AG09309 (cell line): Measurements from ENCODE around the gene YBX2.

Experiments
- DNase-seq: peaks from one replicate; pipeline ENCODE4 v3.0.0-alpha.2; 2010; ENCODE audit warnings: low read depth
- H3K4me3 ChIP-seq: 2 replicates; pipeline ENCODE4 v1.5.1; 2011; ENCODE audit warnings: mild to moderate bottlenecking, low read depth, low read length, moderate library complexity; ENCODE audit not compliant: control insufficient read depth
- CTCF ChIP-seq: IDR thresholded peaks from 2 replicates; pipeline ENCODE4 v1.5.1; 2011; ENCODE audit warnings: mild to moderate bottlenecking, low read depth, low read length, inconsistent platforms; ENCODE audit not compliant: insufficient read depth, control insufficient read depth; ENCODE audit errors: missing control alignments

Gene YBX2

GRCh38 chr17:7309628-7310027 lies 15.2 kb upstream of the YBX2 start:
- TF ChIP-seq CTCF, result no peak
- DNase-seq, result no peak
- peak overlapping the region; percentile 68; the same call in 1 of the 2 replicates for H3K4me3 ChIP-seq

GRCh38 chr17:7308625-7309433 lies 14.4 kb upstream of the YBX2 start:
- no peak for DNase-seq
- TF ChIP-seq CTCF, result no peak
- H3K4me3 ChIP-seq, result peak overlapping the region; percentile 68

GRCh38 chr17:7307686-7308624 lies 13.5 kb upstream of the YBX2 start:
- H3K4me3 ChIP-seq, result peak overlapping the region; percentile 68
- peak; percentile 4 for TF ChIP-seq CTCF
- no peak for DNase-seq

- no peak for TF ChIP-seq CTCF
- peak within 1 kb of the TSS; percentile 68 for H3K4me3 ChIP-seq
- DNase-seq, result peak; percentile 100
Observed at GRCh38 chr17:7306911-7307685, 12.7 kb upstream of the YBX2 start, which contains the start of gene EIF5A. Gene EIF5A (plus strand): TSS chr17:7307628. CDS start chr17:7309636, 2,008 bp downstream.

GRCh38 chr17:7304179-7304578 lies 9.7 kb upstream of the YBX2 start:
- no peak for DNase-seq
- no peak overlapping the region for H3K4me3 ChIP-seq
- no peak for TF ChIP-seq CTCF

- no peak overlapping the region; the same call in 1 of the 2 replicates for H3K4me3 ChIP-seq
- DNase-seq, result no peak
- peak; percentile 79 for TF ChIP-seq CTCF
Observed at GRCh38 chr17:7296189-7296861, 1.9 kb upstream of the YBX2 start.
